GM23248 (cell line): ENCODE measurements around the gene FATE1. TPM values are rescaled to one million over a fixed set of nuclear protein-coding genes. Genes with fewer than 3 reads are reported as not detected.

Experiments
- DNase-seq: peaks from one replicate; pipeline ENCODE4 v3.0.0-alpha.2; 2015
- H2AFZ ChIP-seq: fragments of 200-600 bp; sonication (generic); 2 replicates; pipeline ENCODE4 v1.6.1; 2016; ENCODE audit warnings: antibody characterized with exemption
- H3F3A ChIP-seq: fragments of 200-600 bp; sonication (generic); 2 replicates; pipeline ENCODE4 v1.6.1; 2016; ENCODE audit warnings: mild to moderate bottlenecking, antibody characterized with exemption, mixed run types; ENCODE audit not compliant: insufficient read depth
- H3K27ac ChIP-seq: fragments of 200-600 bp; sonication (generic); 2 replicates; pipeline ENCODE4 v1.5.1; 2016; ENCODE audit warnings: mild to moderate bottlenecking
- H3K27me3 ChIP-seq: fragments of 200-600 bp; sonication (generic); replicated peaks from 2 replicates; pipeline ENCODE4 v1.6.1; 2016; ENCODE audit warnings: mild to moderate bottlenecking; ENCODE audit not compliant: insufficient read depth
- H3K36me3 ChIP-seq: fragments of 200-600 bp; sonication (generic); 2 replicates; pipeline ENCODE4 v1.6.1; 2016; ENCODE audit warnings: low read depth, mild to moderate bottlenecking
- H3K4me1 ChIP-seq: fragments of 200-600 bp; sonication (generic); 2 replicates; pipeline ENCODE4 v1.6.1; 2016; ENCODE audit warnings: mild to moderate bottlenecking; ENCODE audit not compliant: insufficient read depth
- H3K4me2 ChIP-seq: fragments of 200-600 bp; sonication (generic); one replicate; pipeline ENCODE4 v1.6.1; 2016; ENCODE audit warnings: mild to moderate bottlenecking; ENCODE audit not compliant: unreplicated experiment
- H3K4me3 ChIP-seq: fragments of 200-600 bp; sonication (generic); 2 replicates; pipeline ENCODE4 v1.5.1; 2016; ENCODE audit warnings: mild to moderate bottlenecking
- H3K79me2 ChIP-seq: fragments of 200-600 bp; sonication (generic); 2 replicates; pipeline ENCODE4 v1.6.1; 2016; ENCODE audit warnings: mild to moderate bottlenecking; ENCODE audit not compliant: insufficient read depth
- H3K9ac ChIP-seq: fragments of 200-600 bp; sonication (generic); 2 replicates; pipeline ENCODE4 v1.6.1; 2016; ENCODE audit warnings: mild to moderate bottlenecking
- H3K9me2 ChIP-seq: fragments of 200-600 bp; sonication (generic); 2 replicates; pipeline ENCODE4 v1.6.1; 2016; ENCODE audit warnings: mixed run types, mild to moderate bottlenecking, moderate library complexity; ENCODE audit not compliant: insufficient read depth
- H3K9me3 ChIP-seq: fragments of 200-600 bp; sonication (generic); one replicate; pipeline ENCODE4 v1.6.1; 2017; ENCODE audit warnings: low read depth
- H4K20me1 ChIP-seq: fragments of 200-600 bp; sonication (generic); 2 replicates; pipeline ENCODE4 v1.6.0; 2016; ENCODE audit not compliant: insufficient read depth
- EZH2 ChIP-seq: fragments of 200-600 bp; sonication (generic); IDR thresholded peaks from 2 replicates; pipeline ENCODE4 v1.6.1; 2018; ENCODE audit warnings: antibody characterized with exemption, mild to moderate bottlenecking; ENCODE audit not compliant: insufficient read depth, poor library complexity, severe bottlenecking
- EZH2phosphoT487 ChIP-seq: fragments of 200-600 bp; sonication (generic); IDR thresholded peaks from 2 replicates; pipeline ENCODE4 v1.6.1; 2018; ENCODE audit warnings: antibody characterized with exemption, moderate library complexity, mild to moderate bottlenecking, low read depth; ENCODE audit not compliant: insufficient read depth
- WGBS, 2 experiments: methylation state at CpG; one replicate each; pipeline ENCODE4 v1.1.6; 2015 to 2017; ENCODE audit warnings: low lambda C conversion rate in 2 of 2, low coverage in 1 of 2; ENCODE audit errors: missing lambda C conversion rate in 2 of 2; 5-methylcytosine and 5-hydroxymethylcytosine counted together
- in situ Hi-C: fragments of 300-500 bp; cut with MboI; formaldehyde crosslinking; loops from 2 replicates; pipeline ENCODE4 v1.15.0; 2020
- polyA plus RNA-seq: library from polyadenylated mRNA; unstranded; fragments of >200 nt; fragmentation: Nextera tagmentation; extraction: Ambion mirVana; gene quantifications from 2 replicates; pipeline ENCODE4 v1.2.1, GENCODE V29; 2016
- total RNA-seq: library from RNA; depleted of rRNA; stranded (reverse); fragments of >200 nt; shearing (Covaris generic); gene quantifications from 2 replicates; pipeline ENCODE4 v1.2.3, GENCODE V29; 2014

The FATE1 gene
- total and polyA plus RNA-seq, 2 experiments from 2014 or later = not detected

DNA sequence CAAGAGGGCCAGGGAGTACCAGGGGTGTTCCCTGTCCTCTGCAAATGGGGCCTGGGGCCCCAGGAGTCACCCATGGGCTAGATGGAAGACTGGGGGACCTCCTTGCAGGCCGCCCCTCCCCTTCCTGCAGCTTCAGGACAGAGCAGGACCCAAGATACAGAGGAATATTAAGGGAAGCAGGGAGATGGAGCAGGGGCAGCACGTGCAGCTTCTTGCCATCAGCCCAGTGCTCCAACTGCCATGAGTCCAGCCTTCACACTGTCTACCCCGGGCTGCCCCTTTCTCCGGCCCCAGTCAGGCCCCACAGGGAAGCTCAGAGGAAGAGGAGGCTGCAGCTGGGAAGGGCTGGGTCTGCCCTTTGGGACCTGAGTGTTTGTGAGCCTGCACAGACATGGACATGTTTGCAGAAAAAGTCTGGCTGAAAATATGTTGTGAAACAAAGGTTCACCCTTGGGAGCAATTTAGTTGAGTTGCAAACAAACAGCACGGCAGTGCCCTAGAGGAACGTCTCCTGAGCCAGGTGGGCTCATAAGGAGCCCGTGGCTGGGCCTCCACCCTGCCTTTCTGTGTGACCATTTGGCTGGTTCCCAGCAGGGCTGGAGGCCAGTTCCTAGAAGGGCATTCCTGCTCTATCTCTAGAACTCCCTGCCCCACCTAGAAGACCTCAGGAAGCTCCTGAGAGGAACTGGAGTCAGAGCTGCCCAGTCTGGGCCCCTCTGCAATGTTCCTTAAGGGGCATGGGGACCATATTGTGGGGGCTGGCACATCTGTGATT, 8.9 kb downstream of the FATE1 start:
- H3K4me2 ChIP-seq = no peak overlapping the region
- no peaks in the 10 kb centered on the region for H3K79me2 ChIP-seq
- no peaks in the 10 kb centered on the region for H3K9me2 ChIP-seq
- no peak for DNase-seq
- no peaks in the 10 kb centered on the region for H3F3A ChIP-seq
- no peaks in the 10 kb centered on the region for H3K27me3 ChIP-seq
- TF ChIP-seq EZH2phosphoT487 (no peak), EZH2 (no peak)
- 45 to 59% methylated on average over 6 to 7 of the region's 7 CpGs for WGBS, 2 experiments
- no peaks in the 10 kb centered on the region for H3K9me3 ChIP-seq
- no peaks in the 10 kb centered on the region for H3K36me3 ChIP-seq
- H3K4me3 ChIP-seq = no peak overlapping the region
- H3K9ac ChIP-seq = no peak overlapping the region
- no peak overlapping the region for H3K27ac ChIP-seq
- no peaks in the 10 kb centered on the region for H3K4me1 ChIP-seq
- no peak overlapping the region for H2AFZ ChIP-seq
- no peaks in the 10 kb centered on the region for H4K20me1 ChIP-seq
- in situ Hi-C loops = no loop called here

- Histone ChIP-seq H3K27me3 (no peaks in the 10 kb centered on the region), H3K36me3 (no peaks in the 10 kb centered on the region), H3K4me3 (no peak overlapping the region), H3K4me2 (no peak overlapping the region), H3K27ac (no peak overlapping the region), H3K4me1 (no peaks in the 10 kb centered on the region), H4K20me1 (no peaks in the 10 kb centered on the region), H3K9ac (no peak overlapping the region), H3F3A (no peaks in the 10 kb centered on the region), H3K9me3 (no peaks in the 10 kb centered on the region), H3K9me2 (no peaks in the 10 kb centered on the region), H3K79me2 (no peaks in the 10 kb centered on the region), H2AFZ (no peak overlapping the region)
- in situ Hi-C loops = no loop called here
- no peak for DNase-seq
- 0 to 18% methylated on average over 1 of the region's 1 CpG for WGBS, 2 experiments
- no peak for TF ChIP-seq EZH2phosphoT487
- no peak for TF ChIP-seq EZH2
These were observed 9.4 kb downstream of the FATE1 start for GRCh38 chrX:151725338-151725614.

- DNase-seq = no peak
- H3K4me2 ChIP-seq = no peak overlapping the region
- H3K79me2 ChIP-seq = no peaks in the 10 kb centered on the region
- in situ Hi-C loops = no loop called here
- no peaks in the 10 kb centered on the region for H3K9me2 ChIP-seq
- no peaks in the 10 kb centered on the region for H3F3A ChIP-seq
- WGBS, 2 experiments = 41 to 42% methylated on average over 3 of the region's 5 CpGs
- no peak overlapping the region for H3K9ac ChIP-seq
- no peak overlapping the region for H2AFZ ChIP-seq
- no peaks in the 10 kb centered on the region for H3K9me3 ChIP-seq
- H3K4me1 ChIP-seq = no peaks in the 10 kb centered on the region
- TF ChIP-seq EZH2phosphoT487 = no peak
- no peak for TF ChIP-seq EZH2
- H3K27ac ChIP-seq = no peak overlapping the region
- no peaks in the 10 kb centered on the region for H3K36me3 ChIP-seq
- H3K27me3 ChIP-seq = no peaks in the 10 kb centered on the region
- H4K20me1 ChIP-seq = no peaks in the 10 kb centered on the region
- H3K4me3 ChIP-seq = no peak overlapping the region
These were observed 10.9 kb downstream of the FATE1 start for GRCh38 chrX:151726751-151727150.

GRCh38 chrX:151727346-151727745, 11.5 kb downstream of the FATE1 start:
- H4K20me1 ChIP-seq = no peaks in the 10 kb centered on the region
- no peak overlapping the region for H3K4me3 ChIP-seq
- no peaks in the 10 kb centered on the region for H3F3A ChIP-seq
- DNase-seq = no peak
- H3K27me3 ChIP-seq = no peaks in the 10 kb centered on the region
- H3K27ac ChIP-seq = no peak overlapping the region
- WGBS, 2 experiments = 42 to 43% methylated on average over 2 to 4 of the region's 4 CpGs
- no peak for TF ChIP-seq EZH2phosphoT487
- TF ChIP-seq EZH2 = no peak
- no peaks in the 10 kb centered on the region for H3K9me3 ChIP-seq
- H3K4me1 ChIP-seq = no peaks in the 10 kb centered on the region
- H3K4me2 ChIP-seq = no peak overlapping the region
- no peaks in the 10 kb centered on the region for H3K36me3 ChIP-seq
- no peak overlapping the region for H2AFZ ChIP-seq
- H3K9ac ChIP-seq = no peak overlapping the region
- in situ Hi-C loops = no loop called here
- H3K79me2 ChIP-seq = no peaks in the 10 kb centered on the region
- no peaks in the 10 kb centered on the region for H3K9me2 ChIP-seq
